Sigmoid colon (tissue), 7 donors: Measurements from ENCODE around the gene CYB561. TPM values are rescaled to one million over a fixed set of nuclear protein-coding genes. Genes with fewer than 3 reads are reported as not detected.

Experiments
- DNase-seq: peaks from one replicate; pipeline ENCODE4 v3.0.0-alpha.2; 2019
- H3K27ac ChIP-seq, 4 donors: fragments of 200-600 bp; sonication (generic); one replicate each; pipeline ENCODE4 v1.5.1; 2016 to 2019; ENCODE audit warnings: mild to moderate bottlenecking in 1 of 4
- H3K27me3 ChIP-seq, 3 donors: fragments of 200-600 bp; sonication (generic); one replicate each; pipeline ENCODE4 v1.5.1; 2019; ENCODE audit warnings: mild to moderate bottlenecking in 1 of 3
- H3K36me3 ChIP-seq, 4 donors: fragments of 200-600 bp; sonication (generic); one replicate each; pipeline ENCODE4 v1.5.1; 2016 to 2019
- H3K4me1 ChIP-seq, 4 donors: fragments of 200-600 bp; sonication (generic); one replicate each; pipeline ENCODE4 v1.5.1; 2017 to 2019
- H3K4me3 ChIP-seq, 4 donors: fragments of 200-600 bp; sonication (generic); one replicate each; pipeline ENCODE4 v1.5.1; 2017 to 2019; ENCODE audit warnings: mild to moderate bottlenecking in 2 of 4, moderate library complexity in 1 of 4
- H3K9me3 ChIP-seq, 4 donors: fragments of 200-600 bp in 3 of 4; sonication (generic) in 3 of 4; one replicate each; pipeline versions ENCODE4 v1.5.1 to v1.6.1; 2013 to 2019
- EP300 ChIP-seq, 4 donors: sonication (generic); formaldehyde crosslinking; IDR thresholded peaks; one replicate each; pipeline ENCODE4 v1.6.1; 2017; ENCODE audit warnings: antibody characterized with exemption in 4 of 4
- POLR2A ChIP-seq, 2 donors: fragments of 450-650 bp; IDR thresholded peaks; one replicate each; pipeline ENCODE4 v1.6.1; 2016; ENCODE audit warnings: antibody characterized with exemption in 2 of 2, mild to moderate bottlenecking in 2 of 2, moderate library complexity in 2 of 2
- POLR2AphosphoS5 ChIP-seq, 4 donors: sonication (generic); formaldehyde crosslinking; IDR thresholded peaks; one replicate each; pipeline ENCODE4 v1.6.1; 2017; ENCODE audit warnings: antibody characterized with exemption in 4 of 4
- WGBS, 2 donors: extraction: QIAGEN DNeasy Blood & Tissue Kit; methylation state at CpG; one replicate each; pipeline ENCODE4 v1.1.7; 2013; 5-methylcytosine and 5-hydroxymethylcytosine counted together
- intact Hi-C: fragments of 100-400 bp; cut with DNase I; formaldehyde crosslinking; loops from one replicate; pipeline ENCODE4 v1.15.1; 2023
- polyA plus RNA-seq, 3 donors: library from polyadenylated mRNA; stranded (reverse); fragments of 200-250 nt; gene quantifications; one replicate each; pipeline ENCODE4 v1.2.3, GENCODE V29; 2013
- total RNA-seq, 4 donors: library from RNA; depleted of rRNA; stranded (reverse); fragments of >200 nt; gene quantifications; one replicate each; pipeline ENCODE4 v1.1.0, GENCODE V29; 2016
- TF ChIP-seq, protein P1 (sequence below), 4 experiments: fragments of 450-650 bp in 3 of 4; fragments of 200-600 bp in 1 of 4; IDR thresholded peaks; one replicate each; pipeline ENCODE4 v1.5.1; 2016 to 2019; ENCODE audit warnings: antibody characterized with exemption in 4 of 4, mild to moderate bottlenecking in 3 of 4, moderate library complexity in 2 of 4
- donor health status: healthy with polysubstance abuse.
- donor health status: Bipolar disorder and iron deficiency.
- donor health status: healthy.

The CYB561 gene
- total and polyA plus RNA-seq, 7 donors = 6.3 to 59.2 (median 10.3) TPM

DNA sequence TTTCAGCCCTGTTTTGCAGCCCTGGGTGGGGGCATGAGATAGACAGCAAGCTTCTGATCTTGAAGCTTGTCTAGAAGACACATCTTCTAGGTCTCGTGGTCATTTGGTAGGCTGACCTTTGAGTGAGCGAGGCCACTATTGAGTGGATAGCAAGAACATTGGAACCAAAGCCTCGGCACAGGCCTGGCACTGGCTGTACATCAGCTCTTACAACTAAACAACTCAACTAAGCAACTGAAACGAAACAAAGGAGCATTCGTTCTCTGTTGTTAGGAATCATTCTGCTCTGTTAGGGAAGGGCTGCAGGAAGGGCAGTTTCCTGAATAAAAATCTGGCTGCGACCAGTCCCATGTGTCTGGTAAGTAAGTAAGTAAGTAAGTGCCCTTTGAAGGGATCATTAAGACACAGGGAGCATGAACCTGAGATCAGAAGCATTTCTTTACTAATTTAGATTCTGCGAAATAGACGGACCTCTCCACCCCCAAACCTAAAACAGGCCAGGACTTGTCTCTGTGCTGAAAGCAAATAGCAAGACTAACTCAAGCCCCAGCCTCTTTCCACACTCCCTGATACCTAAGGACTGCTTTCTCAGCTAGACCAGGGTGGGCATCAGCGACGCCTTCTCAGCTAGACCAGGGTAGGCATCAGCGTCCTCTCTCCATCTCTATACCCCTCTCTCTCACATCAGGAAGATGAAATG is 22.7 kb downstream of the CYB561 start:
- intact Hi-C loops = no loop called here
- no peak overlapping the region for H3K4me3 ChIP-seq
- no peaks in the 10 kb centered on the region for H3K9me3 ChIP-seq
- no peaks in the 10 kb centered on the region for H3K4me1 ChIP-seq
- H3K27me3 ChIP-seq = no peaks in the 10 kb centered on the region
- no peak for DNase-seq
- H3K36me3 ChIP-seq = peaks cover 0 to 14% (median 0%) of the 10 kb centered on the region in 4 donors
- TF ChIP-seq POLR2AphosphoS5 (IDR thresholded peaks at IDR 0.05) (no peak), EP300 (IDR thresholded peaks at IDR 0.05) (no peak), POLR2A (IDR thresholded peaks at IDR 0.05) (no peak)
- WGBS, 2 donors = 79 to 84% methylated on average over 11 of the region's 11 CpGs
- no peak overlapping the region for H3K27ac ChIP-seq

DNA sequence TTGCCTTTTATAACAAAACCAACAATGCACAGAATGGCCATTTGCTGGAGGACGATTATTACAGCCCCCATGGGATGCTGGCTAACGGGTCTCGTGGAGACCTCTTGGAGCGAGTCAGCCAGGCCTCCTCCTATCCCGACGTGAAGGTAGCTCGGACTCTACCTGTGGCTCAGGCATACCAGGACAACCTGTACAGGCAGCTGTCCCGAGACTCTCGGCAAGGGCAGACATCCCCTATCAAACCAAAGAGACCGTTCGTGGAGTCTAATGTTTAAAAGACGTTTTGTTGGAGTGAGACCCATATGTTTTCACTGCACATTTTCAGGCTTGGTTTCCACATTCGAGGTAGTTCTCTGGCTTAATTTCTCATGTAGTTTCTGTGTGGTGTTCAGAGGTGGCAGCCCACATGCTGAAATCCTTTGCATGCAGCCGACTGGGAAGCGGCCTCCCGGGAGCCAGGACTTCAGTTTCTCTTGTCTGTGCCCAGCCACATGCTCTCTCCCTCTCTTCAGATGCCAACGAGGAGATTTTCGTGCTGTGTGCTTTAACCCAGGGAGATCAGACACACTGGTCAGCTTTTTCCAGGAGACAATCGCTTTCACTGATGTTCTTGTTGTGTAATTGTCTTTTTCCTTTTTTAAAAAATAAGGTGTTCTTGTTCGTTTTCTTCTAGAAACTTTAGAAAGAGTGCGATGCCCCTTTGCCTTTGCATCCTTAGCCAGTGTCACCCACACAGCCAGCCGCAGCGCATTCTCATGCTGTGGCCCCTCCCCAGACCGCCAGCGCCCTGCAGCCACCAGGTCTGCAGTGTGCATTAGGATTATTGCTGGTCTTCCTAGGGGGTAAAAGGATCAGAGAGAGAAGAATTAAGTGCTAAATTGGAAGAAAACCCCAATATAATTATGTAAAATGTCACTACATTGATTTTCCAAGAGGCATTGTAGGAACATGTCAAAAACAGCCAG is 24.1 kb downstream of the CYB561 start:
- WGBS, 2 donors = 93% methylated on average over 25 of the region's 25 CpGs
- Histone ChIP-seq H3K9me3 (no peaks in the 10 kb centered on the region), H3K27ac (no peak overlapping the region), H3K4me3 (no peak overlapping the region), H3K27me3 (no peaks in the 10 kb centered on the region), H3K36me3 (peaks cover 0 to 14% (median 0%) of the 10 kb centered on the region in 4 donors), H3K4me1 (no peaks in the 10 kb centered on the region)
- no peak for DNase-seq
- intact Hi-C loops = no loop called here
- TF ChIP-seq EP300 (IDR thresholded peaks at IDR 0.05) (no peak), POLR2A (IDR thresholded peaks at IDR 0.05) (no peak), POLR2AphosphoS5 (IDR thresholded peaks at IDR 0.05) (no peak)

DNA sequence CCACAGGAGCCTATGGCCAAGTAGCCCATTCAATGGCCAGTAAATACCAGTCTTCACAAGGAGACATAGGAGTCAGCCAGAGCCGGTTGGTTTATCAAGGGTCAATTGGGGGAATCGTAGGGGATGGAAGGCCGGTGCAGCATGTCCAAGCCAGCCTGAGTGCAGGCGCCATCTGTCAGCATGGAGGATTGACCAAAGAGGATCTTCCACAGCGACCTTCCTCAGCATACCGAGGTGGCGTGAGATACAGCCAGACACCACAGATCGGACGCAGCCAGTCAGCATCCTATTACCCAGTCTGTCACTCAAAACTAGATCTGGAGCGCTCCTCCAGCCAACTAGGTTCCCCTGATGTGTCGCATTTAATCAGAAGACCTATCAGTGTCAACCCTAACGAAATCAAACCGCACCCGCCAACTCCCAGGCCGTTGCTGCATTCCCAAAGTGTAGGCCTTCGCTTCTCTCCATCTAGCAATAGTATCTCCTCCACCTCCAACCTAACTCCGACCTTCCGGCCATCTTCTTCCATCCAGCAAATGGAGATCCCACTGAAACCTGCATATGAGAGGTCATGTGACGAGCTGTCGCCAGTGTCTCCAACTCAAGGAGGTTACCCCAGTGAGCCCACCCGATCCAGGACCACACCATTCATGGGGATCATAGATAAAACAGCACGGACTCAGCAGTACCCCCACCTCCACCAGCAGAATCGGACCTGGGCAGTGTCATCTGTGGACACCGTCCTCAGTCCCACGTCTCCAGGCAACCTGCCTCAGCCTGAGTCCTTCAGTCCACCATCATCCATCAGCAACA is 25.0 kb downstream of the CYB561 start:
- DNase-seq = no peak
- intact Hi-C loops = no loop called here
- TF ChIP-seq, protein P1, sequence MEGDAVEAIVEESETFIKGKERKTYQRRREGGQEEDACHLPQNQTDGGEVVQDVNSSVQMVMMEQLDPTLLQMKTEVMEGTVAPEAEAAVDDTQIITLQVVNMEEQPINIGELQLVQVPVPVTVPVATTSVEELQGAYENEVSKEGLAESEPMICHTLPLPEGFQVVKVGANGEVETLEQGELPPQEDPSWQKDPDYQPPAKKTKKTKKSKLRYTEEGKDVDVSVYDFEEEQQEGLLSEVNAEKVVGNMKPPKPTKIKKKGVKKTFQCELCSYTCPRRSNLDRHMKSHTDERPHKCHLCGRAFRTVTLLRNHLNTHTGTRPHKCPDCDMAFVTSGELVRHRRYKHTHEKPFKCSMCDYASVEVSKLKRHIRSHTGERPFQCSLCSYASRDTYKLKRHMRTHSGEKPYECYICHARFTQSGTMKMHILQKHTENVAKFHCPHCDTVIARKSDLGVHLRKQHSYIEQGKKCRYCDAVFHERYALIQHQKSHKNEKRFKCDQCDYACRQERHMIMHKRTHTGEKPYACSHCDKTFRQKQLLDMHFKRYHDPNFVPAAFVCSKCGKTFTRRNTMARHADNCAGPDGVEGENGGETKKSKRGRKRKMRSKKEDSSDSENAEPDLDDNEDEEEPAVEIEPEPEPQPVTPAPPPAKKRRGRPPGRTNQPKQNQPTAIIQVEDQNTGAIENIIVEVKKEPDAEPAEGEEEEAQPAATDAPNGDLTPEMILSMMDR (IDR thresholded peaks at IDR 0.05) = no peak
- no peak for TF ChIP-seq POLR2AphosphoS5 (IDR thresholded peaks at IDR 0.05)
- no peak for TF ChIP-seq POLR2A (IDR thresholded peaks at IDR 0.05)
- TF ChIP-seq EP300 (IDR thresholded peaks at IDR 0.05) = no peak
- Histone ChIP-seq H3K9me3 (no peaks in the 10 kb centered on the region), H3K27ac (no peak overlapping the region), H3K4me3 (no peak overlapping the region), H3K4me1 (no peaks in the 10 kb centered on the region), H3K36me3 (peaks cover 0 to 16% (median 0%) of the 10 kb centered on the region in 4 donors), H3K27me3 (no peaks in the 10 kb centered on the region)
- 95 to 96% methylated on average over 25 of the region's 25 CpGs for WGBS, 2 donors

DNA sequence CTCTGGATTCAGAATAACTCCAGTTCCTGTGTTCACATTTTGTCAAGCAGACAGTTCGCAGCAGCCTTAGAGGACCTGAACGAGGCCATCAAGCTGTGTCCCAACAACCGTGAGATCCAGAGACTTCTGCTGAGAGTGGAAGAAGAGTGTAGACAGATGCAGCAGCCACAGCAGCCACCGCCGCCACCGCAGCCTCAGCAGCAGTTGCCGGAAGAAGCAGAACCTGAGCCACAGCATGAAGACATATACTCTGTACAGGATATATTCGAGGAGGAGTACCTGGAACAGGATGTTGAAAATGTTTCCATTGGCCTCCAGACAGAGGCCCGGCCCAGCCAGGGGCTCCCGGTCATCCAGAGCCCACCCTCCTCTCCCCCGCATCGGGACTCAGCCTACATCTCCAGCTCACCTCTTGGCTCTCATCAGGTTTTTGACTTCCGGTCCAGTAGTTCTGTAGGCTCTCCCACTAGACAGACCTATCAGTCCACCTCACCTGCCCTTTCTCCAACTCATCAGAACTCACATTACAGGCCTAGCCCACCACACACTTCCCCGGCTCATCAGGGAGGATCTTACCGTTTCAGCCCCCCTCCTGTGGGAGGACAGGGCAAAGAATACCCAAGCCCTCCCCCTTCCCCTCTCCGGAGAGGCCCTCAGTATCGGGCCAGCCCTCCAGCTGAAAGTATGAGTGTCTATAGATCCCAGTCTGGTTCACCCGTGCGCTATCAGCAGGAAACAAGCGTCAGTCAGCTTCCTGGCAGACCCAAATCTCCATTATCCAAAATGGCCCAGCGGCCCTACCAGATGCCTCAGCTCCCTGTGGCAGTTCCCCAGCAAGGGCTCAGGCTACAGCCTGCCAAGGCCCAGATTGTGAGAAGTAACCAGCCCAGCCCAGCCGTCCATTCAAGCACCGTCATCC is 25.9 kb downstream of the CYB561 start:
- 59 to 89% methylated on average over 23 of the region's 23 CpGs for WGBS, 2 donors
- H3K4me3 ChIP-seq = no peak overlapping the region
- TF ChIP-seq EP300 (IDR thresholded peaks at IDR 0.05) (no peak), POLR2AphosphoS5 (IDR thresholded peaks at IDR 0.05) (no peak), POLR2A (IDR thresholded peaks at IDR 0.05) (no peak)
- TF ChIP-seq, protein P1 (IDR thresholded peaks at IDR 0.05) = no peak

DNA sequence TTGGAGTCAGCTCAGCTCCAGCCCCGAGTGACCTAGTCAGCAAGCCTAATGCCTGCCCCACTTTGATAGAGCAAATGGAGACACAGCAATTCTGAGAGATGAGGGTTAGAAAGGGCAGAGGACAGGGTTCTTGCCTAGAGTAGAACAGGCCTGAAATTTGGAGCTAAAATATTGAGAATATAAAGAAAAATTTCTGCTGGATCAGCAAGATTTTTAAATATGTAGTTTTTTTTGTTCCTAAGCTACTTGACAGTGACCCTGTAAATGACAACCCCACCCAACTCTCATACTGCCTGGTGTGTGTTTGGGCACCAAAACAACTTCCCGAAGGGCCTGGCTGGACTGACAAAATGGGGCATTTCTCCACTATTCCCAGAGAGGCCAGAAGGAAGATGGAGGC is 26.7 kb downstream of the CYB561 start:
- 90 to 91% methylated on average over 2 of the region's 2 CpGs for WGBS, 2 donors
- H3K27ac ChIP-seq = no peak overlapping the region
- TF ChIP-seq, protein P1 (IDR thresholded peaks at IDR 0.05) = no peak
- no peak for TF ChIP-seq EP300 (IDR thresholded peaks at IDR 0.05)
- TF ChIP-seq POLR2A (IDR thresholded peaks at IDR 0.05) = no peak
- TF ChIP-seq POLR2AphosphoS5 (IDR thresholded peaks at IDR 0.05) = no peak
- H3K36me3 ChIP-seq = peaks cover 0 to 30% (median 0%) of the 10 kb centered on the region in 4 donors
- DNase-seq = no peak
- intact Hi-C loops = no loop called here
- H3K4me3 ChIP-seq = no peak overlapping the region
- no peaks in the 10 kb centered on the region for H3K27me3 ChIP-seq
- H3K9me3 ChIP-seq = no peaks in the 10 kb centered on the region
- no peaks in the 10 kb centered on the region for H3K4me1 ChIP-seq

More for the DNA sequence above, 25.9 kb downstream of the CYB561 start:
- no peak for DNase-seq
- H3K9me3 ChIP-seq = no peaks in the 10 kb centered on the region
- intact Hi-C loops = no loop called here
- no peaks in the 10 kb centered on the region for H3K4me1 ChIP-seq
- peaks cover 0 to 24% (median 0%) of the 10 kb centered on the region in 4 donors for H3K36me3 ChIP-seq
- no peak overlapping the region for H3K27ac ChIP-seq
- H3K27me3 ChIP-seq = no peaks in the 10 kb centered on the region
